ENCODE results near the gene ZNF771.

DNA sequence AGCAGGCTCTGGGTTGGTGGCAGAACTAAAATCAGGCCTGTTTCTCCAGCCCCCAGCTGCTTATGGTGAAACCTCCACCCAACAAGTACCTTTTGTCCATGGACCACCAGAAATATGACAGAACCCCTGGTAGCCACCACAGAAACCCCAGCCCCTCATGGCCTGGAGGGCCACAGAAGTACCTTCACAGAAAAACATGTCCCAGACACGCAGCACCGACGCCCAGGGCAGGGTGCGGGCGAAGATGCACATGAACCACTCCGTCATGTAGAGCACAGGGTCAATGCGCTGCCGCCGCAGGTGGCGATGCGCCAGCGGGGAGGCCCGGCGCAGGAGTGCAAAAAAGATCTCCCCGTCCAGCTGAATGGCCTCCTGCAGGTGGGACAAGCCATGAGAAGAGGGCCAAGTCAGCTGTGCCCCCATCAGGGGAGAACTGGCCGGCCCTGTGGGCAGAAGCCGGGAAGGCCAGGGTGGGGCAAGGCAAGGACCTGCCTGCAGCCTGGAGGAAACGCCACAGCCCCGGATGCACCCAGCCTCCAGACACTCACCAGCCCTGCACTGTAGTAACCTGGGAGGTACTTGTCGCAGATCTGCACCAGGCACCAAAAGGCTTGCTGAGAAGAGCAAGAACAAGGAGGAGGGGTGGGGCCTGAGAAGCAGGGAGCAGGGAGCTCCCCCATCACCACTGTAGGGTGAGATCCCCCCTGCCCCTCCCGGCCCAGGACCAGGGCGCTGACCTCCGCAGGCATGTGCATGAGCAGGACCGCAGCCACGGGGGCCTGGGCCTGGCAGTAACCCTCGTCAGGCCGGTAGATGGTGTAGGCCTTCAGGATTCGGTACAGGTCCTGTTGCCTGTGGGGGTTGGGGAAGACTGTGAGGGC, 48.2 kb upstream of the ZNF771 start:
- TF ChIP-seq, protein P1, sequence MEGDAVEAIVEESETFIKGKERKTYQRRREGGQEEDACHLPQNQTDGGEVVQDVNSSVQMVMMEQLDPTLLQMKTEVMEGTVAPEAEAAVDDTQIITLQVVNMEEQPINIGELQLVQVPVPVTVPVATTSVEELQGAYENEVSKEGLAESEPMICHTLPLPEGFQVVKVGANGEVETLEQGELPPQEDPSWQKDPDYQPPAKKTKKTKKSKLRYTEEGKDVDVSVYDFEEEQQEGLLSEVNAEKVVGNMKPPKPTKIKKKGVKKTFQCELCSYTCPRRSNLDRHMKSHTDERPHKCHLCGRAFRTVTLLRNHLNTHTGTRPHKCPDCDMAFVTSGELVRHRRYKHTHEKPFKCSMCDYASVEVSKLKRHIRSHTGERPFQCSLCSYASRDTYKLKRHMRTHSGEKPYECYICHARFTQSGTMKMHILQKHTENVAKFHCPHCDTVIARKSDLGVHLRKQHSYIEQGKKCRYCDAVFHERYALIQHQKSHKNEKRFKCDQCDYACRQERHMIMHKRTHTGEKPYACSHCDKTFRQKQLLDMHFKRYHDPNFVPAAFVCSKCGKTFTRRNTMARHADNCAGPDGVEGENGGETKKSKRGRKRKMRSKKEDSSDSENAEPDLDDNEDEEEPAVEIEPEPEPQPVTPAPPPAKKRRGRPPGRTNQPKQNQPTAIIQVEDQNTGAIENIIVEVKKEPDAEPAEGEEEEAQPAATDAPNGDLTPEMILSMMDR (IDR thresholded peaks at IDR 0.05; ENCODE audit: insufficient read depth, low read length, poor library complexity, severe bottlenecking): no peak
- TF ChIP-seq EZH2phosphoT487 (conservative IDR thresholded peaks at IDR 0.05; ENCODE audit: low read length): no peak

All from SU-DHL-6 (cell line).